HG02588 (cell line): ENCODE data around the gene SLC34A1.
"Not testable (repeated sequence)": the region's sequence is repeated elsewhere in the genome, so short reads cannot be mapped to it uniquely, and the experiment has no call there.

Experiments
- ATAC-seq: cut with Tn5 transposase; IDR thresholded peaks from one replicate; pipeline ENCODE4 v1.9.1; 2021; ENCODE audit warnings: mild to moderate bottlenecking, moderate library complexity; ENCODE audit not compliant: unreplicated experiment

Gene SLC34A1, protein sequence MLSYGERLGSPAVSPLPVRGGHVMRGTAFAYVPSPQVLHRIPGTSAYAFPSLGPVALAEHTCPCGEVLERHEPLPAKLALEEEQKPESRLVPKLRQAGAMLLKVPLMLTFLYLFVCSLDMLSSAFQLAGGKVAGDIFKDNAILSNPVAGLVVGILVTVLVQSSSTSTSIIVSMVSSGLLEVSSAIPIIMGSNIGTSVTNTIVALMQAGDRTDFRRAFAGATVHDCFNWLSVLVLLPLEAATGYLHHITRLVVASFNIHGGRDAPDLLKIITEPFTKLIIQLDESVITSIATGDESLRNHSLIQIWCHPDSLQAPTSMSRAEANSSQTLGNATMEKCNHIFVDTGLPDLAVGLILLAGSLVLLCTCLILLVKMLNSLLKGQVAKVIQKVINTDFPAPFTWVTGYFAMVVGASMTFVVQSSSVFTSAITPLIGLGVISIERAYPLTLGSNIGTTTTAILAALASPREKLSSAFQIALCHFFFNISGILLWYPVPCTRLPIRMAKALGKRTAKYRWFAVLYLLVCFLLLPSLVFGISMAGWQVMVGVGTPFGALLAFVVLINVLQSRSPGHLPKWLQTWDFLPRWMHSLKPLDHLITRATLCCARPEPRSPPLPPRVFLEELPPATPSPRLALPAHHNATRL

DNA sequence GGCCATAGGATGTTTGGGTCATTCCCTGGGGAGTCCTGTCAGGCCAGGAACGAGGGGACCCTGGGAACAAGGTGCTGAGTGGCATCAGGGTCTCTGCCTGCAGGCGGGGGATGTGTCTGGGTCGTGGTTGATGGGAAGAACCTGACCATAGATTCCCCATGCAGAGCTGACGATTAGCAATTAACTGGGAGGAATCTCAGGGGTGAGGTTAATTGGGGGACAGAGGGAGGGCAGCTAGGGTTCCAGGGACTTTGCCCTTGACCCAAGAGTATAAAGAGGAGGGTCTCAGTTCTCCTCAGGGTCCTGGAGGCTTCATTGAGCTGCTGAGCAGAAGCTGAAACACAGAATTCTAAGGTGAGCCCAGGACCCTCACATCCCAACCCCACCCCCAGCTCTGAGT lies at the start of gene SLC34A1:
SLC34A1 (plus strand) TSS at position 301 of the 400 bp plus-strand sequence. CDS start 1,308 bp downstream, outside the sequence.
- ATAC-seq = no peak

DNA sequence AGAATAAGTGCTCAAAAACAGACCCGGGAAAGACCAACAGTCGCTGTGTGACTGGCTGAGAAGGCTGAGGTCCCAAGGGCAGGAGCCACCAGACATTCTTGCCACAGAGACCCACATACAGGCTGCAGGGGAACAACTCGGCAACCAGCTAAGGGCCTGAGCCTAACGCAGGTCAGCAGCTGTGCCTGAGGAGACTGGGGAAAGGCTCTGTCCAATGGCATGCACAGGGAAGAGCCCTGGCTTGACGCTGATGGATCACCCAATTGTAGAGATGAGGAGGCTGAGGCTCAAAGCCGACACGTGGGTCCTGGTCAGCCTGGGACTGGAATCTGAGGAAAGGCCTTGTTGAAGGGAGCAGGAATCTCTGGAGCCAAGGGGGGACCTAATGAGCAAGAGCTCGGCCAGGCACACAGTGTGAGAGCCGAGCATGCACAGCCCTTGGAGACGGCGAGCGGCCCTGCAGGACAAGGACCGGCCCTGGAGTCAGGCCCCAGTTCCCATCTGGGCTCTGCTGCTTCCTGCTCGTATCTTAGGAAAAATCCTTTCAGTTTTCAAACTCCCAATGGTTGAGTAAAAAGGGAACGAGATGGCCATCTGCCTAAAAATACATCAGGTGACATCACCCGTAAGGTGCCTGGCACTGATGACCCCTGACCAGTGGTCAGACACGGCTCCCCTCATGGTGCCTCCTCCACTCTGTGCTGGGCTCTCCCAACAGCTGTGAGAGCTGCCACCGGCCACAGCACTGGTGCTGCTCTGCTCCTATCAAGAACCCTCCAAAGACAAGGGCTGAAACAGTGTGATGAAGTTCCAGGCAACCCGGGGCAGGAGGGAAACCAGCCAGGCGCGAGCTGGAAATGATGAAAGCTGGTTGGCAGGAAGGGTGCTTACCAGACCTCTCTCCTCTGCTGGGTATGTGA lies 49.2 kb upstream of the SLC34A1 start:
- no peak for ATAC-seq

DNA sequence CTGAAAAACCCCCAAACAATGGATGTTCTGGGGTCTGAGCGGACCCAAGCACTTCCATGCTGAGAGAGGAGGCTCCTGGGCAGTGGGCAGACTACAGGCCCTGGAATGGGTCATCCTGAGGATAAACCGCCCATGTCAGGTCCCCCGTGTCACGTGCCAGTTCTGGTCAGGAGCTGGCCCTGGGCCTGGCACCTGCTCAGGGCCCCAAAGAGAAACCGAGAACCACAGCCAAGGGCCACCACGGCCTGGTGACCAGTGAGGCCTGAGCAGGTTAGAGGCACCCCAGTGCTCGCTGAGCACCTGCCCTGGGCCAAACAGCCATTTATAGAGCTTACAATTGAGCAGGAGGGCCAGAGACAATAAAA lies 48.6 kb upstream of the SLC34A1 start:
- ATAC-seq = no peak

DNA sequence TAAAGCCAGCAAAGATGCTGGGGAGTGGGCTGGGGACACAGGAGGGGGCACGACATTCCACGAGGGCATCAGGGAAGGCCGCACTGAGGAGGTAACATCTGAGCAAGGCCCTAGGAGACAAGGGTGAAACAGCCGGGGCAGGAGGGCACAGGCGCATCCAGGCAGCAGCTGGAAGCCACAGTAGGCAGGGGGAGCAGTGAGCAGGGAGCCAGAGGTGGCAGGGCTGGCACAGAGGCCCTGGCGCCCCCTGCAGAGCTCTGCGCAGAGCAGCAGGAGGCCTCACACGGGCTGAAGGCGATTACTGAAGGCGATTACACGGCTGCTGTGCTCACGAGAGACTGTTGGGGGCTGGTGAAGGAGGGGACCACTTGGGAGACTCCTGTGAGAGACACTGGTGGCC lies 48.1 kb upstream of the SLC34A1 start:
- ATAC-seq = no peak

DNA sequence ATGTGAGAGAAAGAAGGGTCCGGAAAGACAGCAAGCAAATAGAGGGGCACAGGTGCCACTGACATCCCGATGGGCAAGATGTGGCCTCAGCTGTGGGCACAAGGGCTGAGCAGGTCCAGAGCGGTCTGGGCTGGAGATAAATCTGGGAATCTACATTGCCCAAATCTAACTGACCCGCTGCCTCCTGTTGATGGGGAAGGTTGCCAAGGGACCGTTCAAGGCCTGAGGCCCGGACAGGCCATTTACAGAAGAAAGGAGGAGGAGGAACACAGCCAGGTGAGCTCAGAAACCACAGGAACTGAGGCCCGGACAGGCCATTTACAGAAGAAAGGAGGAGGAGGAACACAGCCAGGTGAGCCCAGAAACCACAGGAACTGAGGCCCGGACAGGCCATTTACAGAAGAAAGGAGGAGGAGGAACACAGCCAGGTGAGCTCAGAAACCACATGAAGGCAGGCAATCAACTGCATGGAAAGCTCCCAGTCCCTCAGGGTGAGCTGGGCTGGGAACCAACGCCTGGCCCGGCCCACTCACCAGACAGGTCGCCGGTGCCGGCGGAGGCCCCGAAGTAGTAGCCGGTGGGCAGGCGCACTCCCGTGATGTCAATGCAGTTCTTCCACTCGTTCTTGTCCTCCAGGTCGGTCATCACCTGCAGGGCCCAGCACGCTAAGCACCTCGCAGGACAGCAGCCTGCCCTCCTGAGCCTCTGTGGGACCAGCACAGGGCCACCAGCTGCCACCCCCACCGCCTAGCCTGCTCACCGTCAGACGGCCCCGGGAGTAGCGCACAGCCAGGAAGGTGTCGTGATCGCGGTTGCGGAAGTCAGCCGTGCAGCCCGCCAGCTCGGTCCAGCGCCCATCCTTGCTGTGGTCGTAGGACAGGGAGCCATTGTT lies 47.4 kb upstream of the SLC34A1 start:
- no peak for ATAC-seq

DNA sequence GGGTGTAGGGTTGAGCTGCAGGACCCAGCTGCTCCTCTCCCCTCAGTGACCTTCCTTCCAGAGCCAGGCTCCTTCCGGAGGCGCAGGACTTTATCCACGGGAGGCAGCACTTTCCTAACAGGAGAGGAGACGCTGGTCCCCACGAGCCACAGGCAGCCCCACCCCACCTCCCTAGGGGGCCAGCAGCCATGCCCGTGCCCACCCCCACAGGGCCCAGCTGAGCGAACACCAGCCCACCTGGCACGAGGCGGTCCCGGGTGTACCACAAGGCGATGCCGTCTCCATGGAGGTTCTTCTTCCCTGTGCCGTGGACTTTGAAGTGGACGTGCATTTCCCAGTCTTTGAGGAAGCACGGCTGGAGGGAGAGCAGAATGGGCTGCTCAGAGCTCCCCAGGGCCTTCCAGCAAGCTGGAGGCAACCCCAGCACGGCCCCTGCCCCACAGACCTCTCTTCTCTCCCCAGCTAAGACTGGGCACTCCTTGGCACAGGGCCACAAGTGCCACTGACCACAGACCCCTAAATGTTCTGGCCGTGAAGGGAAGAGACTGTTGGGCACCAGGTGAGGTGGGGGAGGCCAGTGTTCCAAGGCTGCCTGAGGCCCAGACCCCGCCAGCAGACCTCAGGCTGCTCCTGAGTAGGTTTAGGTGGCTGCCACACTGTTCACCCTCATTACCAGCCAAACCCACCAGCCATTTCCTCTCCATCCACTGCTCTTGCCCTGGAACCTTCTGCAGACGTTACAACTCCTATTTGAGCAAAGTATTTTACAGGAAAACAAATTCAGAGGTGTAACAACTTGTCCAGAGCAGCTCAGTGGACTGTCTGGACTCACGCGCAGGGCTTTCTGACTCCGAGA lies 45.8 kb upstream of the SLC34A1 start:
- no peak for ATAC-seq

DNA sequence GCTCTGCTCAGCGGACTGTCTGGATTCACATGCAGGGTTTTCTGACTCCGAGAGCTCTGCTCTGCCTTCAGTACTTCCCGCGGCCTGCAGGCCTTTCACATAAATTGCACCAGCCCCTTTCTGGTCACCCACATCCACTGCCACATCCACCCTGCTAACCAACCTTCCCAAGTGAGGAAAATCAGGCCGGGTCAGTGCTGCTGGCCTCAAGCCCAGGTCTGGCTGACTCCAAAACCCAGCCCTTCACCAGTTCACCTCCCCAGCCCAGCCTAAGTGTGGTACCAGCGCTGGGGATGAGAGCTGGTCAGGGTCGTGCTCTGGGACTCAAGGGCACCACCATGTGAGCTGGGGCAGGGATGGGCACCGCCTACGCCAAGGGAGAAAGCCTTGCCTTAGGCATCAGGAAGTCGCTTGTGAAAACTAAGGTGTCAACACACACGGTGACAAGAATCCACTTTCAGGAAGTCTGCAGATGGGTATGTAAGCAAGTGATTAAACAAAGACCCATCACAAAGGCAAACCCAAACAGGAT lies 45.1 kb upstream of the SLC34A1 start:
- ATAC-seq = no peak

DNA sequence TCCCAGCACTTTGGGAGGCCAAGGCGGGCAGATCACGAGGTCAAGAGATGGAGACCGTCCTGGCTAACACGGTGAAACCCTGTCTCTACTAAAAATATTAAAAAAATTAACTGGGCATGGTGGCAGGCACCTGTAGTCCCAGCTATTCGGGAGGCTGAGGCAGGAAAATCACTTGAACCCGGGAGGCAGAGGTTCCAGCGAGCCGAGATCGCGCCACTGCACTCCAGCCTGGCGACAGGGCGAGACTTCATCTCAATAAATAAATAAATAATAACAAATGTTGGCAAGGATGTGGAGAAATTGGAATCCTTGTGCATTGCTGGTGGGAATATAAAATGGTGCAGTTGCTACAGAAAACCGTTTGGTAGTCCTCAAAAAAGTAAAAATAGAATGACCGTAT lies 41.2 kb upstream of the SLC34A1 start:
- ATAC-seq = not testable (repeated sequence)

DNA sequence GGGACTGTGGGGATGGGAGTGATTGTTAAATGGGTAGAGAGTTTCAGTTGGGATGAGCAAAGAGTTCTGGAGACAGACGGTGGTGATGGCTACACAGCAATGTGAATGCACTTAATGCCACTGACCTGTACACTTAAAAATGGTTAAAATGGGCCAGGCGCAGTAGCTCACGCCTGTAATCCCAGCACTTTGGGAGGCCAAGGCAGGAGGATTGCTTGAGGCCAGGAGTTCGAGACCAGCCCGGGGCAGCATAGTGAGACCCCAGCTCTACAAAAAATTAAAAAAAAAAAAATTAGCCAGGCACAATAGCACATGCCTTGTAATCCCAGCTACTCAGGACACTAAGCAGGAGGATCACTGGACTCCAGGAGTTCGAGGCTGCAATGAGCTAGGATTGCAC lies 40.5 kb upstream of the SLC34A1 start:
- no peak for ATAC-seq

DNA sequence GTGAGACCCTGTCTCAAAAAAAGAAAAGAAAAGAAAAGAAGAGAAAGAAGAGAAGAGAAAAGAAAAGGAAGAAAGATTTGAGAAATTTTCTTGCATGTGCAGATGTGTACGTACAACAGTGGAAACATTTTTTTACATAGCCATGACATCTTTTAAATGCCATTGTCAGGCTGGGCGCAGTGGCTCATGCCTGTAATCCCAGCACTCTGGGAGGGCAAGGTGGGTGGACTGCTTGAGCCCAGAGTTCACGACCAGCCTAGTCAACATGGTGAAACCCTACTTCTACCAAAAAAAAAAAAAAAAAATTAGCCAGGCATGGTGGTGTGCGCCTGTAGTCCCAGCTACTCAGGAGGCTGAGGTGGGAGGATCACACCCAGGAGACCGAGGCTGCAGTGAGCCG lies 39.3 kb upstream of the SLC34A1 start:
- ATAC-seq = no peak

DNA sequence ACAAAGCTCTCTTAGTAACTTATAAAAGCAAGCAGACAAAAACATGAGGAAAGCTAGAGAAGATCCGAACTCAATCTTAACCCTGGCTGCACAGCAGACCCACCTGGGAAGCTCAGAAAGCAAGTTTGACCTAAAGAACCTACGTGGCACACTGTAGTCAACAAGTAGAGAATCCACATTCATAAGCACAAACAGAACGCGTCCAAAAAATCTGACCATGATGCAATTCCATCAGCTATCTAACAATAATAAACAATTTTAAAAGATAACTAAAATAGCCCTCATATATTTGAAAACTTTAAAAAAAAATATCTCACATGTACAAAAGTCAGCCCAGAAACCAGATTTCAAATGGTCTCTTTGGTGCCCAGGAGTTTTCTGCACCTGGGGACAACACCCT lies 37.4 kb upstream of the SLC34A1 start:
- ATAC-seq = no peak

DNA sequence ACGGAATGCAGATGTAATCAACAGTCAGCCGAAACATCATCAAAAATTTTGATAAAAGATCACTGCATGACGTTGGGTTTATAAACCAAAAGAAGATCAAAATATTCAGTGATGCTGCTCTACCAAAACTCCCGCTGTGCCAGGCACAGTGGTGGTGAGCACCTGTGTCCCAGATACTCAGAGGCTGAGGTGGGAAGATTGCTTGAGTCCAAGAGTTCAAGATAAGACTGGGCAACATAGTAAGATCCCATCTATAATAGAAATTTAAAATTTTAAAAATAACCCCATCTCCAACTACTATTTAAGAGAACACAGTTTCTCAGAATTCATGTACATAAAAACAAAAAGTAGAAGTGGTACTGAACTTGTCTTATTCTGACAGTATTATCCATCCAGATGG lies 36.5 kb upstream of the SLC34A1 start:
- no peak for ATAC-seq

DNA sequence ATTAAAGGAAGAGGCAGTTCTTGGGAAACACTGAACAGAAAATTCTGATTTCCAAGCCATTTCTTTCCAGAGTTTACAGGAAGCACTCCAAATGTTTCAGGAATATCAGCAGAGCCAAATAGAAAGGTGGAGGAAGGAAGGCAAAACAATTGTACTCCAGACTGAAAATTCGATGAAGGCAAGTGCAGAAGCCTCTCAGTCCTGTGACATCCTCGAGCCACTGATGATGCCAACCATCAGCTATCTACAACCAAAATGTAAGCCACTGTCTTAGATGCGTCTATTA lies 34.9 kb upstream of the SLC34A1 start:
- ATAC-seq = no peak

DNA sequence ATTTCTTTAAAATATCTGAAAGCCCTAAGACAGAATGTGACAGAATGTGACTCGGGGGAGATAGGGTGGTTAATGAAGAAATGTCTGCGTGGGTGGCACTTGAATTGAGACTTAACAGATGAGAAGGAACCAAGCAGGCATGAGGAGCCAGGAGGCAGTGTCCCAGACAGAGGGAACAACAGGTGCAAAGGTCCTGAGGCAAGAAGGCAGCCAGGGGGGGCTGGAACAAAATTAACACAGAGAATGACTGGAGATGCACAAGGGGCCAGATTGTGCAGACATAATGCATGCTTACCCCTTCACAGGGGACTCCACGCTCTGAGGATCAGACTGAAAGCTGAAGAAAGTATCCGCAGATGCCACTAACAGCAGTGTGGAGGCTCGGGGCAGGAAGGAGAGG lies 34.5 kb upstream of the SLC34A1 start:
- ATAC-seq = no peak

DNA sequence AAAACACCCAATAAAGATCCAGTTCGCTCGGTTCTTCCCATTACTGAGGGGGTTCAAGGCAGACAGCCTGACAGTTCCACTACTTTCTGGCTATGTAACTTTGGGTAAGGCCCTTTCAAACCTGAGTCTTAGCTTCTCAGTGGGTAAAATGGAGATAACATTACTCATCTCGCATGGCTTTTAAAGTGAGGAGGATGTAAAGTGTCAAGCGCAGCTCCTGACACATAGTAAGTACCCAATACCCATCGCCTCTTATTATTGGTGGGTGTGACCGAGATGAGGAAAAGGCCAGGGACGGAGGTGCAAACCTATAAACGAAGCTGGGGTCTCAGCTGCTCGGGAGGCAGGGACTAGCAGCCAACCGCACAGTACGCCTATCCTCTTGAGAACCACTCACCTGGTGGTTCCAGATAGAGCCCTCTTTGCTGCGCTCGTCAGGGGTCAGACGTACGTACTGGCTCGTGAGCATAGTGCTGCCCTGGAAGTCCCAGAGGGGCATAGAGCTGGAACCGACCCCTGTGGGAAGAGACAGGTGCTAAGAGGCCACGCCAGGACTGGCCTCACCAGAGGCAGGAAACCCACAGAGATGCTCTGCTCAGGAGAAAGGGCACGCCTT lies 33.4 kb upstream of the SLC34A1 start:
- no peak for ATAC-seq

DNA sequence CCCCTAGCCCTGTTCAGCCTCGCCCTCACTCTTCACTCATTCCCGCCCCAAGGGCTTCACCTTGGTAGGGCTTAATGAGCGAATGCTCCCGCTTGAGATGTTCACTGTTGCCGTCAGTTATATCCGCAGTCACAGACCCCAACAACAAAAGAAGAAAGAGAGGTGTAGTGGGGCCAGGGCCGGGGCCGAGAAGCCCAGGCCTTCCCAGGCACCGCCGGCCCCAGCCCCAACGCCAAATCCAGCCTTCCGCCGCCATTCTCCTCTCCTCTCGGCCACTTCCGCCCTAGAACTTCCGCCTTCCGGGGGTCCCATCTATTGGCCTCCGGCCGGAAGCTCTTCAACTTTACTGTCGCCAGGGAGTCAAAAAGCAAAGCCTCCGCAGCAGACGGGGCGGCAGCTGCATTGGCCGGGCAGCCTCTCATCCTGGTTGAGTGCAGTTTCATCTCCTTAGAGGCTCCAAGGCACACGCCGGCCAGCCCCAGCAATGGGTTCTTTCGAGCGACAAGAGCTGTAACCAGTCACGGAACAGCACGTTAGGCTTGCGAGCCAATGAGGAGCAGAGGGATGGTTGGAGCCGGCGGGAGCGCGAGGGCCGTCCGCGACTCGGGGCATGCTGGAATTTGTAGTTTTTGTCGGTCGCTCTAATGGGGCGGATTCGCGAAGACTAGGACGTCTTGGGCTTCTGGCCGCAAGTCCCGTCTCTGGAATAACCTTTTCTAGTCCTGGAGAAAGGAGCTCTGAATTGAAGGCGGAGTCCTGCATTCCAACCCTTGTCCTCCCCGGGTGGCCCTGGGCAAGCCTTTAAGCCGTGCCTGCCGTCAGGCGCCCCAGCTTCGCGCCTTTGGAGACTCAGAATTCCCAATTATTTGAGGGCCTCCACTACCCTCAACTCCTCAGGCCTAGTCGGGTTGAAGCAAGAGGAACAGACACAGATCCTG lies 32.6 kb upstream of the SLC34A1 start, which contains the start of gene LMAN2:
LMAN2 (minus strand) TSS at position 277 of the 938 bp plus-strand sequence; CDS start at position 256, 21 bp downstream.
- peak; percentile 92 for ATAC-seq

DNA sequence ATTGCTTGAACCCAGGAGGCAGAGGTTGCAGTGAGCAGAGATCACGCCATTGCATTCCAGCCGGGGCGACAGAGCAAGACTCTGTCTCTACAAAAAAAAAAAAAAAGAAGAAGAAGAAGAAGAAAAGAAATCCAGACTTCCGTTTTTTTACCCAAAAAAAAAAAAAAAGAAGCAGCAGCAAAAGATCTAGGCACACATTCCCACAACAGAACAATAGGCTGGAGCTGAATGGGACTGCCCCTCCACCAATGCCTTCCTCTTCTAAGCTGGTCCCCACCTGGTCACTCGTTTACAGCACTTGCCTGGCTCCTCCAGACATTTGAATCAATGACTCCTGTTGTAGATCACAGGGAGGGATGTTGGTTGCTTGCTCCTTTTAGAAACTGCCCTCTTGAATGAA lies 31.1 kb upstream of the SLC34A1 start:
- no peak for ATAC-seq

DNA sequence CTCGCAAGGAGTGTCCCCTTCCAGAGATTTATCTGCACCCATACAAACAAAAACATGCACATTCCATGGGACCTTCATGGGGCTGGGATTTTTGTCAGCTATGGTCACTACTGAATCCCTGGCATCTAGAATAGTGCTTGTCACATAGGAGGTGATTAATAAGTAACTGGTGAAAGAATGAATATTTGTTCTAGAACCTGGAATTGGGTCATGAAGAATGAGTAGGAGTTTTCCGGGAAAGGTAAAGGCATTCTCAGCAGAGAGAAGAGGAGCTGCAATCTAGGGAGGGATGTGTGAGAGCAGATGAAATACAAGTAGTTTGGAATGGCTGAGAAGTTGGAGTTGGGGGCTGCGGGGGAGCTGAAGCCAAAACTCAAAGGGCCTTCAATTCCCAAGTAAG lies 30.0 kb upstream of the SLC34A1 start:
- ATAC-seq = no peak
